Activated CD4-positive, alpha-beta T cell treated with anti-CD3 and anti-CD28 coated beads, Interleukin-2, amount 50 U/mL, for 24 hours (primary cell): ENCODE measurements around the gene DHCR7.

Experiments used
- DNase-seq, 2 donors: peaks; one replicate each; pipeline ENCODE4 v3.0.0-alpha.2; 2020; ENCODE audit warnings: low read depth in 1 of 2, low spot score in 1 of 2

DHCR7 gene

GRCh38 chr11:71448257-71449171 lies at the start of gene DHCR7:
DHCR7 (minus strand) TSS chr11:71448393; CDS start chr11:71444952, 3,441 bp downstream.
- DNase-seq = peak; percentile 80 to 91

GRCh38 chr11:71496421-71496820 lies 48.2 kb upstream of the DHCR7 start:
- DNase-seq = no peak

GRCh38 chr11:71495286-71496230 lies 47.4 kb upstream of the DHCR7 start:
- DNase-seq = no peak

- DNase-seq = no peak
These were observed 43.7 kb upstream of the DHCR7 start for GRCh38 chr11:71491940-71492339.

- DNase-seq = no peak
These were observed 43.3 kb upstream of the DHCR7 start for GRCh38 chr11:71491531-71491930.

- no peak for DNase-seq
These were observed 42.7 kb upstream of the DHCR7 start for GRCh38 chr11:71490731-71491390.

GRCh38 chr11:71490044-71490730 lies 42.0 kb upstream of the DHCR7 start:
- DNase-seq = no peak

GRCh38 chr11:71489311-71490043 lies 41.3 kb upstream of the DHCR7 start:
- peak; percentile 17 to 40 for DNase-seq

- DNase-seq = no peak
These were observed 40.6 kb upstream of the DHCR7 start for GRCh38 chr11:71488681-71489270.

- DNase-seq = no peak
These were observed 38.1 kb upstream of the DHCR7 start for GRCh38 chr11:71486320-71486719.

- no peak for DNase-seq
These were observed 37.3 kb upstream of the DHCR7 start for GRCh38 chr11:71485466-71485865.

GRCh38 chr11:71485063-71485399 lies 36.8 kb upstream of the DHCR7 start:
- no peak for DNase-seq

- DNase-seq = no peak
These were observed 36.3 kb upstream of the DHCR7 start for GRCh38 chr11:71484248-71485062.

- DNase-seq = no peak
These were observed 35.5 kb upstream of the DHCR7 start for GRCh38 chr11:71483692-71484091.

GRCh38 chr11:71482746-71483364 lies 34.7 kb upstream of the DHCR7 start:
- no peak for DNase-seq

GRCh38 chr11:71482216-71482615 lies 34.0 kb upstream of the DHCR7 start:
- no peak for DNase-seq

- no peak for DNase-seq
These were observed 33.1 kb upstream of the DHCR7 start for GRCh38 chr11:71481101-71481960.

GRCh38 chr11:71478528-71478840 lies 30.3 kb upstream of the DHCR7 start:
- no peak for DNase-seq
